Muscle of back (tissue), 13 donors: ENCODE results near the gene ZFR. TPM values are rescaled to one million over a fixed set of nuclear protein-coding genes. Genes with fewer than 3 reads are reported as not detected.
A peak's percentile ranks its signal among the peaks of the same experiment; 100 is the strongest.

Experiments used
- DNase-seq, 3 donors: peaks; one replicate each; pipeline versions ENCODE4 v3.0.0 to v3.0.0-alpha.2; 2013
- long read RNA-seq, 9 donors: transcript quantifications; one replicate each; lab custom pipeline, GENCODE V29; 2026
- polyA plus RNA-seq, 10 donors: library from polyadenylated mRNA; unstranded; fragments of 120-200 nt; gene quantifications; one replicate each; pipeline ENCODE4 v1.2.1, GENCODE V29; 2013; ENCODE audit not compliant: insufficient read length in 10 of 10

Gene ZFR
- polyA plus RNA-seq, result 10 to 100 TPM; 66.2 to 95.1 (median 80.9) TPM
- long read RNA-seq, donor 1, full-length matches to known transcripts, result 10 of 22 reads
- long read RNA-seq, donor 1, partial matches to known transcripts, result 12 of 22 reads
- long read RNA-seq, donor 1, other reads (novel, unspliced or antisense), result 0 of 22 reads
- long read RNA-seq, donor 2, full-length matches to known transcripts, result 17 of 22 reads
- long read RNA-seq, donor 2, partial matches to known transcripts, result 5 of 22 reads
- long read RNA-seq, donor 2, other reads (novel, unspliced or antisense), result 0 of 22 reads
- long read RNA-seq, donor 3, result 0 reads
- long read RNA-seq, donor 4, full-length matches to known transcripts, result 8 of 8 reads
- long read RNA-seq, donor 4, partial matches to known transcripts, result 0 of 8 reads
- long read RNA-seq, donor 4, other reads (novel, unspliced or antisense), result 0 of 8 reads
- long read RNA-seq, donor 5, full-length matches to known transcripts, result 11 of 32 reads
- long read RNA-seq, donor 5, partial matches to known transcripts, result 21 of 32 reads
- long read RNA-seq, donor 5, other reads (novel, unspliced or antisense), result 0 of 32 reads
- long read RNA-seq, donor 6, full-length matches to known transcripts, result 19 of 37 reads
- long read RNA-seq, donor 6, partial matches to known transcripts, result 18 of 37 reads
- long read RNA-seq, donor 6, other reads (novel, unspliced or antisense), result 0 of 37 reads
- long read RNA-seq, donor 7, full-length matches to known transcripts, result 5 of 12 reads
- long read RNA-seq, donor 7, partial matches to known transcripts, result 7 of 12 reads
- long read RNA-seq, donor 7, other reads (novel, unspliced or antisense), result 0 of 12 reads
- long read RNA-seq, donor 8, transcript ZFR-202 (3 exons, 2,184 nt), result major isoform, 9 of 30 reads
- long read RNA-seq, donor 8, partial matches to known transcripts, result 21 of 30 reads
- long read RNA-seq, donor 8, other reads (novel, unspliced or antisense), result 0 of 30 reads
- long read RNA-seq, donor 9, partial matches to known transcripts, result 0 of 1 reads
- long read RNA-seq, donor 9, other reads (novel, unspliced or antisense), result 0 of 1 reads

DNA sequence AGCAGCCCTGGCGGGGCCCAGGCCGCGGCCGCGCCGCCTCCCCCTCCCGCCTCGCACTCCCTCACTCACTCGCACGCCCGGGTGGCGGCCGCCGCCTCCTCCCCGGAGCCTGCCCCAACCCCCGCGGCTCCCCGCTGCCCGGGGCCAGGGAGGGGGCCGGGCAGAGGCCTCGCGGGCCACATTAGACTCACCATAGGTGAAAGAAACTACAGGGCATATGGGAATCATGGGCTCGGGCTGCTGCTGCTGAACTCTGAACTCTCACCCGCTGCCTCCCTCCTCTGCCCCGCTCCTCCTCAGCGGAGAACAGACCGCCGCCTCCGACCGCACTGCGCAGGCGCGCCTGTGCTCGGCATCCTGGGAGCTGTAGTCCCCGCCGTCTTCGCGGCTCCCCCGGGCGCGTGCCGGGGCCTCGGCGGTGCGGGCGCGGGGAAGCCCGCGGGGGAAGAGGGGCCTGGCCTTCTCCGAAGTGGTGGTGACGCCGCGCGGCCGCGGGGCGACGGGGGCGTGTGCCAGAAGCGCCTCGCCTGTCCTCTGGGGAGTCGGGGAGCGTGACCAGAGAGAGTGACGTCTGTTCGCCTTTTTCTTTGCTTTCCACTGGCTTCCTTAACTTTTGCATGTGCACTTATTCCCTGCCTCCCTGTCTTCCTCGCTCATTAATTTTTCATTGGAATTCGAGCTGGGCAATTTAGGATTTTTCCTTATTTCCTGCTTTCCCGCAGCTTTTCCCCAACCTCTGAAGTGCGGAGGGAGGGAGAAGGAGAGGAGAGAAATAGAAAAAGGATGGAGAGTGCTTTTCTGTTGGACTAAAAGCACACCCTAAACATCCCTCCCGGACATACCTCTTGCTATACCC, at the start of gene ZFR:
Gene ZFR (minus strand): TSS at position 310 of the 856 bp plus-strand sequence. CDS start 82 bp downstream, at position 228.
- DNase-seq, result peak; percentile 89 to 98 (median 95)

DNA sequence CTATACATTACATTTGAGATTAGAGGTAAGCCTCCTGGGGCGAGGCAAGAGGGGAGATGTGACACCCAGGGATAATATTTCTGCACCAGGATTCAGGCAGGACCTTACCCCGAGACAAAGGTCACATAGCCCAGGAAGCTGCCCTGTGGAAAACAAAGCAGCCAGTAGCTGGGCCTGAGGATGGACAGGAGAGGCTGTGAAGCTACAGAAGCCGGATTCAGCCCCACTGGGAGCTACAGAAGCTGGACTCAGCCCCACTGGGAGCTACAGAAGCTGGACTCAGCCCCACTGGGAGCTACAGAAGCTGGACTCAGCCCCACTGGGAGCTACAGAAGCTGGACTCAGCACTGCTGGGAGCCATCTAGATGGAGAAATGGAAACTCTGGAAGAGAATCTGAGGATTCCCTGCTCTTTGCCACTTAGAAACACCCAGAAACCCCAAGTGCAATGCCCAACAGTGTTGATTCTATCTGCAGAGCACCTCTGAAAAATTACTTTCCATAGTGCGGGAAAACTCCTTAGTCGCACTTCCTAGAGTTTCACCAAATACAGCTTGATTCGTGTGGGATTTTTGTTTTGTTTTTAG, 46.5 kb upstream of the ZFR start:
- no peak for DNase-seq

DNA sequence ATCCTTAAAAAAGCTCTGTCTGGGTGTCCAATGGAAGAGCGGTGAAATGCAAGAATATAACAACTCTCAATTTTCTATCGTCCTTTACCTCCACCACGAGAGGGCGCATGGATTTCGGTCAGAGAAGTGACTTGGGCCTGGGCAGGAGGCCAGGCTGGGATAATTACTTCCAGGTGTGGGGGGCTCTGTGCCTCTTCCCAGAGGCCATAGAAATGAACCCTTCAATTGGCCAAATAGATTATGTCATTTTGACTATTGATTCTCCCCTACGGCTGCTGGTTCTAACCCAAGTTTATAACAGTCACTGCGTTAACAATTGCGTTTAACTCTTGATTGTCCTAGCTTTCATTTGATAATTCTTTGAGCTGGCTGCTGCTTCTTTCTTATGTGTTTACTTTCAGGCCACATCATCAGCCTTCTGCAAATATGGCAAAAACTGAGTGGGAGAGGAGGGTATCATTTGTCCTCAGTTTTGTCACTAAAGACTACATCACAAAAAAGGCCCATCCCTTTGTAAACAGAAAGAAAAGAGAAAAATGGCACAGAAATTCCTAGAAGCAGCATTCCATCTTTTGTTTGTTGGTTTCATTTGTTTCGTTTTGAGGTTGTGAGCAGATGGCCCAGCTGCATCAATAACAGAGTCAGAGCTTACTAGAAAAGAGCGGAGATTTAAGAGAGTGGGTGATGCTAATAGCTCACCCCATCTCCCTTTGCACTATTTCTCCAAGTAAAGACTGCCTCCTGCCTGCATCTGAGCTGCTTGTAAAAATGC, 45.4 kb upstream of the ZFR start:
- peak; percentile 92 to 98 (median 98) for DNase-seq

DNA sequence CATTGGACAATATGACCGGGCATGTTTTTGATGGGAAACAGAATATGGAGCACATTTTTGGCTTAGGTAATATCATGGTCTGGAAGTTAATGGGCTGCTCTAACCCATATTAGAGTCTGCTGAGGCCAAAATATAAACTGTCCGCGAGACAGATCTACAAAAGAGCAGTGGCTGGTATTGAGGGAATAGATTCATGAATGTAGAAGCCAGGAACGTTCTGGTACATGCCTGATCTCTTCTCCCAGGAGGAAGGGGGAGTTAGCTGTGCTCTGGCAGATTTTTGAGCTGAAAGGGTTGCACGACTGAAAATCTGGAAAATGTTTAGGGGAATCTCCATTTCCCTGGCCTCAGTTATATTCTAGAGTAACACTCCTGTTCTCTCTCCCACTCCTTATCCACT, 42.9 kb upstream of the ZFR start:
- DNase-seq, result no peak

DNA sequence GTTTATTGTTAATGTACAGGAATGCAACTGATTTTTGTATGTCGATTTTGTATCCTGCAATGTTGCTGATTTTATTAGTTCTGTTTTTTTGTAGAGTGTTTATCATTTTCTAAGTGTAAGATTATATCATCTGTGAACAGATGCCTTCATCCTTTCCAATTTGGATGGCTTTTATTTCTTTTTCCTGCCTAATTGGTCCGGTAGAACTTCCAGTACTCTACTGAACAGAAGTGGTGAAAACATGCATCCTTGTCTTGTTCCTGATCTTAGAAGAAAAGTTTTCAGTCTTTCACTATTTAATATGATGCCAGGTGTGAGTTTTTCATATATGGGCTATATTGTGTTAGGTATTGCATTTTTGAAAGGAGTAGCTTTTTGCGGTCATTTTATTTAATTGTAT, 42.5 kb upstream of the ZFR start:
- DNase-seq, result no peak

DNA sequence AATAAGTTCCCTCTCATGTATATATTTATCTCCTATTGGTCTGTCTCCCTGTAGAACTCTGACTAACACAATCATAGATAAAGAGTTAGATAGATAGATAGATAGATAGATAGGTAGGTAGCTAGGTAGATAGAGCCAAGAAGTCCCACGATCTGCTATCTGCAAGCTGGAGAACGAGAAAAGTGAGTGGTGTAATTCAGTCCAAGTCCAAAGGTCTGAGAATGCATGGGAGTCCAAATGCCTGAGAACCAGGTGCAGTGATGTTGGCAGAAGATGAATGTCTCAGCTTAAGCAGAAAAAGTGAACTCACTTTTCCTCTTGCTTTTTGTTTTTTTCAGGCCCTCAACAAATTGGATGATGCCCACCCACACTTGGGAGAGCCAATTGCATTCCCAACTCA, 37.7 kb upstream of the ZFR start:
- no peak for DNase-seq

DNA sequence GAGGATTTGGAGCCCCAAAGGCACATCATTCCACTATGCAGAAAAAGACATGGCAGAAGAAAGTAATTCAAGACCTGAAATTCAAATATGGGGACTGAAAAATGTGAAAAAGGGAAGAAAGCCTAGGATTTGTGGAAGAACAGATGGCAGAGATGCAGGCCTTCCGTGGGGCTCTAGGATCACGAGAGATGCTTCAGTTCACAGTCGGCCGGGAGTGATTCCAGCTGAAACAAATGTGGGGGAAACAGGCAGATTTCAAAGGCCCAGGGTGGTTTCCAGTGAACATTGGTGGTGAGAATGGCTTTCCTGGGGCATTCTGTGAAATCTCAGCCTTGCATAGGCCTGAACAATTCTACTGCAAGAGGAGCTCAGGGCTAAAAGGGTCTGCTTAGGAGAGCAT, 34.6 kb upstream of the ZFR start:
- DNase-seq, result no peak

DNA sequence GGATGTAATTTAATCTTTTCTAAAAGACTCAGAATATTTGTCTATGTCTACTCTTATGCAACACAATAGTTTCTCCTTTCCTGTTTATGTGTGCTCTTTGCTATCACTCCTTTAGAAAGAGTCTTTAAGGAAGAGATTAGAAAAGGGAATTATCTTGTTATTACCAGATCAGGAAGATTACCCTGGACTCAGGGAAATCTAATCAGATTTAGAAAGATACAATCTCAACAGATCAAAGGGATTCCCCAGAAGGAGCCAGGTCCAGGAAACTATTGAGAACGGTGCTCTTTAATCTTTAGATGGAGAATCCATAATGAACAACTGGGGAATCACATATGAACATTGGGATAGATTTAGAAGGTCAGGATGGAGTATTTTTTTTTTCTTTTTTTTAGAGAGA, 32.4 kb upstream of the ZFR start:
- DNase-seq, result no peak

DNA sequence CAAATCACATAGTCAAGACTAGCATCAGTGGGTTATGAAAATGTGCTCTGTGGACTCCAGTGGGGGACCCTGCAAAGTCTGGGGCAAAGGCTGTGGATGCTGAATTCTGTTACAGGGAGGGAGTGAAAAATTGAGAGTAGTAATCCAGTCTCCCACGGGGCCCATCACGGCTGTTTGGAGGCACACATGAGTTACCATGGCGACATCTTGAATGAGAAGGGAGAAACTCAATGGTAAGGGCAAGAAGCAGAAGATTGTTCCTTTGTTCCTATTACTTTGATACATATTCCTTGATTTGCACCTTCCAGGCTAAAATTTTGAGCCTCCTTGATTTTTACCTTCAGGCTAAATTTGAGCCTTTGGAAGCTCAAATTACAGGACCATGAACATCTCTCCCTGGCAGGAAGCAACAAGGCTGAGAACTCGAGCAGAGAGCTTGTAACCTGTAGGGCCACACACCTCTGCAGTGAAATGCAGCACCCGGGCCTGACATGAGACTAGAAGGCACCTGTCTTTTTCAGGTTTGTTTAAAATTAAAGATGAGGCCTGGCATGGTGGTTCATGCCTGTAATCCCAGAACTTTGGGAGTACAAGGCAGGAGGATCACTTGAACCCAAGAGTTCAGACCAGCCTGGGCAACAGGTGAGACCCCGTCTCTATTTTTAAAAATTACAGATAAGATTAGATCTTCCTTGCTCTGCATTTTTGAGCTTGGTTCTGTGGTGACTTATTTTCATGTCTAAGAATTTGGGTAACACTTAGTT, 31.0 kb upstream of the ZFR start:
- DNase-seq, result peak in 2 of 3 donors; percentile 25 to 48

DNA sequence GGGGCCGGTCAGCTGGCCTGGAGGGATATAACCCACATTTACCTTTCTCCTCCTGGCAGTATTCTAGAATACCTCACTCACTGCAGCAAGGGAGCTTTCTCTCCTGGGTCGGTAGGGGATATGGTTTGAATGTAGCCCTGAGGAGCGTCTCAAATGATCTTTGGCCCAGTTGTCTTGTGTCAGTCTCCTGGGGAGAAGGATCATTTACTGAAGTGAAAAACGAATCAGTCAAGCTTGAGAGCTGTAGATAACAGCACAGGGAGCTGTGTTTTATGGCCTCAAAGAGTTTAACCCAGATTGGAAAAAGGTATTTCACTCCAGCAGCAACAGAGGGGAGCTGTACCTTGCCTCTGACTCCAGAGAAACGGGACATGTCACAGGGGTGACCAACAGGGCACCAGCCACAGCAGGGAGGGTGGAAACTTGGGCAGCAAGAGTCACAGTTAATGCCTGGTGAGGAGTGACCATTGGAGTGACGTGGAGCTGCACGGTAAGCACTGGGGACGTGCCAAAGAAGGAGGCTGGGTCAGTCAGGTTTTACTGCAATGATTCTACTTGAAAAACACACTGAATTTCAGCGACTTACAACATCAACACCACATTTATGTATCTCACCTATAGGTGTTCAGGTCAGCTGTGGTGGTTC, 29.8 kb upstream of the ZFR start:
- no peak for DNase-seq

DNA sequence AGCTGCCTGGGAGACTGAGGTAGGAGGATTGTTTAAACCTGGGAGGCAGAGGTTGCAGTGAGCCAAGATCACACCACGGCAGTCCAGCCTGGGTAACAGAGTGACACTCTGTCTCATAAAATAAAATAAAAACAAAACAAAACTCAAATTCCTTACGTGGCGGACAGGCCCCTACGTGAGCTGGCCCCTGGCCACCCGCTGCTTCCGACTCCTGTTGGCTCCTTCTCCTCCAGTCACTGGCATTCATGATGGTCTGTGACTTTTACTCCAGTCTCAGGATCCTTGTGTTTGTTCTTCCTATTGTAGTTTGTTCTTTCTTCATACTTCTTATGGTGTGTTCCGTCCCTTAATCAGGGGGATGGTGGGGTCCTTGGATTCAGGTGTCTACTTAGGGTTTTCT, 28.5 kb upstream of the ZFR start:
- DNase-seq, result no peak

DNA sequence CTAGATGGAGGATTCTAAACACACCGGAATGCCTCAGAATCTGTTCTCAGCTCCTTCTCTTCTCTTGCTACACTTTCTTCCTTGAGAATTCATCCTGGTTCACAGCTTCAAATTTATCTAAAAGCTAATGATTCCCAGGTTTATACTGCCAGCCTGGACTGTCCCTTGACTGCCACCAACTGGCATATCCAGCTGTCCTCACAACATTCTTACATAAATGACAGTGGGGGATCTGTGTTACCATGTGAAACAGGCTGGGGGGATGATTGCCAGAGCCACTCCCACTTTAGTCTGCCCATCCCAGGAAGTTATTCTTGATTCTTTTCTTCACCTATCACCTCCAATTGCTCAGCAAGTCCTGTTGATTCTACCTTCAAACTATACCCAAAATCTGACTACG, 27.2 kb upstream of the ZFR start:
- no peak for DNase-seq

DNA sequence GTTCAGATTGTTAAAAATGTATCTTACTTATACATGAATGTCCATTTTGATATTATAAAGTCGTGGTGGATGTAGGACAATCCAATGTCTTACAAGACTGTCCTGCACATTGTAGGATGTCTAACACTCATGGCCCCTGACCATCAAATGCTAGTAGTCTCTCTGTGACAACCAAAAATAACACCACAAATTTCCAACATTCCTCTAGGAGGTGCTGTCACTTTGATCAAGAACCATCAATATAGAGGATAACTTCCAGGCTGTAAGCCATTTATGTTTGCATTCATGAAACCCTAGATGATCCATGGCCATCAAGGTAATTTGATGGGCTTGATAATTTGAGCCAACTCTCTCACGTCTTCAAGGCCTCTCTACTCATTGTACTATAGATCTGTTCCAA, 20.5 kb upstream of the ZFR start:
- DNase-seq, result no peak

DNA sequence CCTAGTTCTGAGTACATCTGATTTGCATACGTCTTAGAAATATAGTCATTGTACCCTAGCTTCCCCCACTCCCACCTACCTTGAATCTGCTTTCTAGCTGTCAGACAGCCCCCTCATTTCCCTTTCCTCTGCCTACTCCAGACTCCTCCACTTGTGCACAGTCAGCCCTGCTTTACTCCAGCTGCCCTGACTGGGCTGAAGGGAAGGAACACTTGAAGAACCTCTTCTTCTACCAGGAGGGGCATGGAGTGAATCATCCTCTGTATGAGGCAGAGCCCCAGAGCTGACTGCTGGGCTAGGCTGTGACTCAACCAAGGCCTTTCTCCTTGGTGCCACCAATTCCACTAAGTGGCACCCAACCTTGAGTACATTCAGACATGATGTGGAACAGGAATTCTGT, 18.1 kb upstream of the ZFR start:
- no peak for DNase-seq

DNA sequence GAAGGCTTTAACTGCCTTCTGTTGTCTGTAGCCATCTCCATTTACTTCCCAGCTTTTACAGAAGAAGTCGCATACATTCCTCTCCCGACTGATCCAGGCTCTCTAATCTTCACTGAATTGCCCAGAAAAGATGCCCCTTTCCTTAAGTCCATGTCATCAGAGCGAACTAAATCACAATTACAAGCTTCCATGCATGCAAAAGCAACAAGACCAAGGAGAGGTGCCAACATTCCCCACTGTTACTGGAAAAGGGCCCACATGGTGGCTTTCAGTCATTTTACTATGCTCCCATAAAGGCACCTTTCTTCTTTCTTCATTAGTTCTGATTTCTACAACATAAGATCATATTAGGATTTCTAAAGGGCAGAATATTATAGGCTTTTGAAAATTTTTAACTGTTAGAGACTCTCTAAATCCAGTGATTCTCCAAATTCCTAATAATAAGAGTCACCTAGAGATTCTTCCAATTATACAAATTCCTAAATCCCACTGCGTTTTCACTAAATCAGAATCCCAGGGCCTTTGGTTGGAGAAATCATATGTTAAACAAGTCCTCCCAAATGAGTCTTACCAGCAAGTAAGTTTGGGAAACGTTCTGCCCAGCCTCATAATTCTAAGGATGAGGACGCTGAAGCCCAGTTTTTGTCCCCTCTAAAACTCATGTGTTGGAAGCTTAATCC, 17.0 kb upstream of the ZFR start:
- no peak for DNase-seq

DNA sequence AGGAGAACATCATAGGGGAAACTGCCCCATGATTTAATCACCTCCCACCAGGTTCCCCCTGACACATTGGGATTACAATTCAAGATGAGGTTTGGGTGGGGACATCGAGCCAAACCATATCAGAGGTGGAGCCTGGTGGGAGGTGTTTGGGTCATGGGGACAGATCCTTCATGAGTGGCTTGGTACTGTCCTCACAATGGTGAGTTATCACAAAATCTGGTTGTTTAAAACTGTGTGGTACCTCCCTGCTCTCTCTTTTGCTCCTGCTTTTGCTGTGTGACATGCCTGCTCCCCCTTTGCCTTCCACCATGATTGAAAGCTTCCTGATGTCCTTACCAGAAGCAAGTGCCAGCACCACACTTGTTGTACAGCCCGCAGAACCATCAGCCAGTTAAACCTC, 16.2 kb upstream of the ZFR start:
- DNase-seq, result no peak

DNA sequence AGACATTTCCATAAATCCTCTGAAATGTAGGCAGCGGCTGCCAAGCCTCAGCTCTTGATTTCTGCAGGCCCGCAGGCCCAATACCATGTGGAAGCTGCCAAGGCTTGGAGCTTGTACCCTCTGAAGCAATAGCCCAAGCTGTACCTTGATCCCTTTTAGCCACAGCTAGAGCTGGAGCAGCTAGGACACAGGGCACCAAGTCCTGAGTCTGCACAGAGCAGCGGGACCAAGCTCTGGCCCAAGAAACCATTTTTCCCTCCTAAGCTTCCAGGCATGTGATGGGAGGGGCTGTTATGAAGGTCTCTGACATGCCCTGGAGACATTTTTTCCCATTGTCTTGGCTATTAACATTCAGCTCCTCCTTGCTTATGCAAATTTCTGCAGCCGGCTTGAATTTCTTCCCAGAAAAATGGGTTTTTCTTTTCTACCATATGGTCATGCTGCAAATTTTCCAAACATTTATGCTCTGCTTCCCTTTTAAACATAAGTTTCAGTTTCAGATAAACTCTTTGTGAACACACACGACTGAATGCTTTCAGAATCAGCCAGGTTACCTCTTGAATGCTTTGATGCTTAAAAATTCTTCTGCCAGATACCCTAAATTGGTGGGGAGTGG, 14.4 kb upstream of the ZFR start:
- DNase-seq, result no peak

DNA sequence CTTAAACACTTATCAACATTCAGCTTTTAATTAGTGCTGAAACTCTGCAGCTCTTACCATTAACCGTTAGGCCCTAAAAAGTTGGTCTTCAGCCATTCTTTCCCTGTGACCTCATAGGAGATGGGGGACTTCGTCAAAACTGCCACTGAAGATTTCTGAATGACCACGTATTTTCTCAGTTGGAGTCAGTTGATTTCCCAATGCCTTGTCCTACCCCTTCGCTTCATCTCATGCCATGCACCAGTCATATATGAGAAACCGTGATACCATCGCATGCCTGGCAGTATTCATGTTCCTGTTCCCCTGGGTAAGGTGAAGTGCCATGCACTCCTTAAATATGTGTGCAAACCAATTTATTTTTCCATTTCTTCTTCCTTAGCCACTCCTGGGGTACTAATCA, 10.8 kb upstream of the ZFR start:
- no peak for DNase-seq
